ENCODE measurements around the gene CDC7.
A peak's percentile ranks its signal among the peaks of the same experiment; 100 is the strongest.

The CDC7 gene

GRCh38 chr1:91549041-91549735 lies 48.5 kb downstream of the CDC7 start:
- no peak for DNase-seq (ENCODE audit: low spot score)

- DNase-seq (ENCODE audit: low spot score) = no peak
Observed at GRCh38 chr1:91550961-91551360, 50.3 kb downstream of the CDC7 start.

GRCh38 chr1:91552091-91552490 lies 51.4 kb downstream of the CDC7 start:
- no peak for DNase-seq (ENCODE audit: low spot score)

- no peak for DNase-seq (ENCODE audit: low spot score)
Observed at GRCh38 chr1:91552596-91552995, 51.9 kb downstream of the CDC7 start.

GRCh38 chr1:91553177-91553591 lies 52.5 kb downstream of the CDC7 start:
- peak; percentile 23 for DNase-seq (ENCODE audit: low spot score)

GRCh38 chr1:91555074-91555730 lies 54.6 kb downstream of the CDC7 start:
- peak; percentile 64 for DNase-seq (ENCODE audit: low spot score)

GRCh38 chr1:91555821-91556531 lies 55.3 kb downstream of the CDC7 start:
- no peak for DNase-seq (ENCODE audit: low spot score)

- DNase-seq (ENCODE audit: low spot score) = no peak
Observed at GRCh38 chr1:91556556-91556955, 55.9 kb downstream of the CDC7 start.

GRCh38 chr1:91557039-91557690 lies 56.5 kb downstream of the CDC7 start:
- no peak for DNase-seq (ENCODE audit: low spot score)

- DNase-seq (ENCODE audit: low spot score) = no peak
Observed at GRCh38 chr1:91557826-91558225, 57.2 kb downstream of the CDC7 start.

- DNase-seq (ENCODE audit: low spot score) = no peak
Observed at GRCh38 chr1:91559046-91559750, 58.5 kb downstream of the CDC7 start.

- DNase-seq (ENCODE audit: low spot score) = no peak
Observed at GRCh38 chr1:91559838-91560565, 59.4 kb downstream of the CDC7 start.

- peak; percentile 70 for DNase-seq (ENCODE audit: low spot score)
Observed at GRCh38 chr1:91564888-91565701, 64.4 kb downstream of the CDC7 start.

- DNase-seq (ENCODE audit: low spot score) = no peak
Observed at GRCh38 chr1:91567583-91567982, 66.9 kb downstream of the CDC7 start.

GRCh38 chr1:91568261-91568660 lies 67.6 kb downstream of the CDC7 start:
- DNase-seq (ENCODE audit: low spot score) = no peak

GRCh38 chr1:91569411-91570119 lies 68.9 kb downstream of the CDC7 start:
- no peak for DNase-seq (ENCODE audit: low spot score)

- no peak for DNase-seq (ENCODE audit: low spot score)
Observed at GRCh38 chr1:91570120-91570448, 69.4 kb downstream of the CDC7 start.

GRCh38 chr1:91572044-91572443 lies 71.4 kb downstream of the CDC7 start:
- DNase-seq (ENCODE audit: low spot score) = no peak
